Measurements from ENCODE around the gene MAPKBP1.
"Not testable (repeated sequence)": the region's sequence is repeated elsewhere in the genome, so short reads cannot be mapped to it uniquely, and the experiment has no call there.

The MAPKBP1 gene

DNA sequence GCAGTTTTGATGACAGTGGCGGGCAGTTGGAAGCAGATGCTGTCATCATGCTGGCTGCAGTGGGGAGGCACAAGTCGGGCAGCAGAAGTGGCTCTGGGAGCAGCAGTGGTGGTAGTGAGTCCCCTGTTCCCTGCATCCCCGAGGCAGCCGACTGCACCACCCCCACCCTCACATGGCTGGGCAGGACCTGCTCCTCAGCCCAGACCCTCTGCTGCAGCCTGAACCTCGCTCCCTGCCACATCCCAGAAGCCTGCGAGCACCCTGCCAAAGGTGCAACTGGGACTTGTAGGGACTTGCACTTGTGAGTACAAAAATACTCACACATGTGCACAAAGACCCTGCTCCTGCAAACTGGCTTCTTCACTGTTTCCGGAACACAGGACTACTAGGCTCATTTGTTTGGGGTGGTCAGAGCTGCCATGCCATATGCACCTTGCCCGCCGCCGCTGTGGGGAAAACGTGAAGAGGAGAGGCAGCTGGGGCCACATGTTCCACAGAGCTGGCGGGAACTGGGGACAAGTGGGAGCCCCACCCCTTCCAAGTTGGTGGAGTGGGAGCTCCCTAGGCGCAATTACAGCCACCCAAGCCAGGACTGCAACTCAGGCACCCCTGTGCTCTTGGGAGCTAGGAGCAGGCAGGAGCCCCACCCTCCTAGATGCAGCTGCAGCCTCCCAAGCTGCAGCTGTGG, 55.8 kb downstream of the MAPKBP1 start:
- DNase-seq = no peak

GRCh38 chr15:41831291-41831690, 57.0 kb downstream of the MAPKBP1 start:
- not testable (repeated sequence) for DNase-seq

GRCh38 chr15:41832208-41832607, 57.9 kb downstream of the MAPKBP1 start:
- DNase-seq = no peak

GRCh38 chr15:41832875-41833274, 58.6 kb downstream of the MAPKBP1 start:
- DNase-seq = no peak

DNA sequence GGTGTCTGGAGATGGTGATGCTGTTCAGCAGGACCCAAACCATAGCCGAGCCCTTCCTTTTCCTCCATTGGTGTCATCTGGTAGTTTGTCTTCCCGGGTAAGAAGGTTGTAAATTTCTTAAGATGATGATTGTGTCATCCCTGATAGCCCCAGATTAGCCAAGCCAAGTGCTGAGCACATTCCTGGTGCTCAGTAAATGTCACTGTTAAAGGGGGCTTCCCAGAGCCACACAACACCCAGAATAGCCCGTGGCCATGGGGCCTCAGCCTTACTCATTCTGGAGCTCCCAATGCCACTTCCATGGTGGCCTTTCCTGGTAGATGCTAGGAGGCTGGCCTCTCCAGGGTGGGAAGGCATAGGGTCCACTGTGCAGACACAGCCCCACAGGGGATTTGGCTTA, 59.8 kb downstream of the MAPKBP1 start:
- no peak for DNase-seq

DNA sequence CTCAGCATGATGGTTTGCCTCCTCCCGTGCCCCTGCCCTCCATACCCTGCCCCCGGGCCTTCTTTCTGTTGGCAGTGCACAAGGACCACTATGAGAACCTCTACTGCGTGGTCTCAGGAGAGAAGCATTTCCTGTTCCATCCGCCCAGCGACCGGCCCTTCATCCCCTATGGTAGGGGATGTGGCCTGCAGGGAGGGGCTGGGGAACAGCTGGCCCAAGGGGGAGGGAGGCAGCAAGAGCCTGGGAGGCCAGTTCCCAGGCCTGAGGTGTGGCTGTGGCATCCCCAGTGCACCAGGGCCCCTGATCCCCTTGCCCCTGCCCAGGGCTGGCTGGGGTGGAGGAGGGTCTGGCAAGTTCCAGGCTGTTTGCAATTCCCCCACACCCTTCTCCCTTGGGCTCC, 61.8 kb downstream of the MAPKBP1 start:
- DNase-seq = no peak

- DNase-seq = no peak
Measured at GRCh38 chr15:41836713-41837454, 62.6 kb downstream of the MAPKBP1 start.

GRCh38 chr15:41838400-41838897, 64.2 kb downstream of the MAPKBP1 start, which contains the start of gene PLA2G4B:
PLA2G4B (plus strand) TSS chr15:41838847; CDS start chr15:41838914, 67 bp downstream.
- DNase-seq = no peak

GRCh38 chr15:41839781-41840491, 65.7 kb downstream of the MAPKBP1 start:
- no peak for DNase-seq

GRCh38 chr15:41840673-41841072, 66.4 kb downstream of the MAPKBP1 start:
- DNase-seq = no peak

DNA sequence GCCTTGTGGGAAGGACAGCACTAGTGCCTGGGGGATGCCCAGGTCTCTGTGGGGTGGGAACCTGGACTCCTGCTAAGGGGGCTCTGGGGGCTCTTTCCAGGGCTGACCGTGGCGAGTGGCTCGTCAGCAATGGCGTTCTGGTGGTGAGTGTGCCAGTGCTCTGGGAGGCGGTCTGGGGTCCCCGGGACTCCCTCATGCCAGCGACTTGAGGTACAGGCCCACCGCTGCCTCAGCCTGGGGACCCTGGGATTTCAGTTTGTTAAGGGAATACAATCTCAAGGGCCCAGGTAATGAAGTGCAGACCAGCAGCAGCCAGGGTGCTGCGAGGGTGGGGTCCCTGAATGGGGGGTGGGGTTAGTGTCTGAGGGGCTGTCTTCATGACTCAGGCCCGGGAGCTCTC, 66.8 kb downstream of the MAPKBP1 start:
- DNase-seq = no peak

DNA sequence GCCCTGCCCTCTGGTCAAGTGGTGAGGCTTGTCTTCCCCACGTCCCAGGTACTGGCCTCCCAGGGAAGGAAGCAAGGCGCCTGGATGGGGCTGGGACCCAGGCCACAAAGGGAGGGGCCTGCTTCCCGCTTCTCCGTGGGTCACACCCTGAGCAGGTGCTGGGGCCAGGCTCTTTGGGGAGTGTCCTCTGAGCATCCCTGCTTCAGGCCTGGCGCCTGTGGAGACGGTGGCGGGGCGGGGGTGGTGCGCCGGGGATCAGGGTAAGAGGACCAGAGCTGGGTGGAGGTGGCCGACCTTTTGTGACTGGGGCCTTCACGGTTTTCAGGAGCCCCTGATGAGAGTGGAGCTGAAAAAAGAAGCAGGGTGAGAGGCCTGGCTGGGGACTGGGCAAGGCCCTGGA, 67.9 kb downstream of the MAPKBP1 start:
- DNase-seq = no peak

GRCh38 chr15:41843571-41843970, 69.3 kb downstream of the MAPKBP1 start:
- DNase-seq = no peak

DNA sequence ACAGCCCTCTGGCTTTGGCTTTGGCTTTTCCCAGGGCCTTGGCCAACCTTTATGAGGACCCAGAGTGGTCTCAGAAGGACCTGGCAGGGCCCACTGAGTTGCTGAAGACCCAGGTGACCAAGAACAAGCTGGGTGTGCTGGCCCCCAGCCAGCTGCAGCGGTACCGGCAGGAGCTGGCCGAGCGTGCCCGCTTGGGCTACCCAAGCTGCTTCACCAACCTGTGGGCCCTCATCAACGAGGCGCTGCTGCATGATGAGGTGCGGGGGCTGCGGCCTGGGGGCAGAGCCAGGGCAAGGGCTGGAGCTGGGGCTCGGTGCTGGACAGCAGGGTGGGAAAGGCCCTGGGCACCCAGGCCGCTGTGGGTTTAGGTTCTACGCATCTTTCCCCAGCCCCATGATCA, 70.5 kb downstream of the MAPKBP1 start:
- no peak for DNase-seq

GRCh38 chr15:41847206-41847605, 72.9 kb downstream of the MAPKBP1 start:
- no peak for DNase-seq

GRCh38 chr15:41847981-41848380, 73.7 kb downstream of the MAPKBP1 start:
- no peak for DNase-seq

GRCh38 chr15:41848631-41849030, 74.3 kb downstream of the MAPKBP1 start:
- no peak for DNase-seq

DNA sequence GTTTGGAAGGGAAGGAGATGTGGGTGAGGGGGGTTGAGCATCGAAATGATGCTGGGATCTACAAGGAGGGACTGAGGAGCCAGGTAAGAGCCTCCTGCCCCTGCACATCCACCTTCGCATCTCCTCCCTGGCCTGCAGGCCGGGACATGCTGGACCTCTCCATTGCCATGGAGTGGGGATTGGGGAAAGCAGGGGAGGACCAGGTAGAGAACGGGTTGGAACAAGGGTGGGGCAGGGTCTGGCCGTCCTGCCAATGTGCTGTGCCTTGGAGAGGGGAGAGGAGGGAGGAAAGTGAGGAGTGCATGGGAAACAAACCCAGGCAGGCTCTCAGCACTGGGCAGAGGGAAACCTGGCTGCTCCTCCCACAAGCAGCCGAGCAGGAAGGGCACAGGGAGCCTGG, 74.9 kb downstream of the MAPKBP1 start:
- no peak for DNase-seq

GRCh38 chr15:41849861-41850260, 75.6 kb downstream of the MAPKBP1 start:
- no peak for DNase-seq

GRCh38 chr15:41850482-41851166, 76.3 kb downstream of the MAPKBP1 start:
- DNase-seq = no peak

DNA sequence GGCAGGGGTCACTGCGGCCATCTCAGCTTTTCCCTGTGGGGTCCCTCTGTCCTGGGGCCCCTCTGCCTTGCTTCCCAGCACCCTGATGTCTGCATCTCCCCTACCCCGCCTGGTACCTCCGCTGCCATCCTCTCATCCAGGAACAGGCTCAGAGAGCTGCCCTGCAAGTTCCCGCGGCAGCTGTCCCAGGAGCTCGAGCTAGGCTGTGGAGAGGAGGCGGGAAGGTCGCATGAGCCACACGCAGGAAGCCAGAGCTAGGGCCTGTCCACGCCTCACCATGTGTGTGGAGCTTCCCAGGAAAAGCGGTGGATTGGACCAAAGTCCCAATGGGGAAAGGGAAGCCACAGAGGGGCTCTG, 76.9 kb downstream of the MAPKBP1 start:
- no peak for DNase-seq

GRCh38 chr15:41851755-41852370, 77.6 kb downstream of the MAPKBP1 start:
- DNase-seq = no peak

Measured in effector CD8-positive, alpha-beta T cell (primary cell).